T-helper 2 cell (primary cell): ENCODE measurements around the gene MEA1.
A peak's percentile ranks its signal among the peaks of the same experiment; 100 is the strongest.

Experiments used
- DNase-seq, 5 experiments: peaks; one replicate each; pipeline versions ENCODE4 v3.0.0 to v3.0.0-alpha.2; 2012 to 2022

MEA1 gene

GRCh38 chr6:43038727-43039126, 25.0 kb upstream of the MEA1 start:
- DNase-seq: no peak

GRCh38 chr6:43037706-43038105, 24.0 kb upstream of the MEA1 start:
- no peak for DNase-seq

- DNase-seq: no peak
Measured at GRCh38 chr6:43037197-43037596, 23.5 kb upstream of the MEA1 start.

- DNase-seq: no peak
Measured at GRCh38 chr6:43036712-43037111, 23.0 kb upstream of the MEA1 start.

GRCh38 chr6:43035495-43036194, 21.9 kb upstream of the MEA1 start:
- no peak for DNase-seq

GRCh38 chr6:43034190-43034525, 20.4 kb upstream of the MEA1 start:
- no peak for DNase-seq

GRCh38 chr6:43033496-43034189, 19.9 kb upstream of the MEA1 start:
- DNase-seq: no peak

GRCh38 chr6:43032326-43032725, 18.6 kb upstream of the MEA1 start:
- DNase-seq: no peak

GRCh38 chr6:43029120-43029519, 15.4 kb upstream of the MEA1 start:
- DNase-seq: no peak

GRCh38 chr6:43026365-43026764, 12.6 kb upstream of the MEA1 start:
- no peak for DNase-seq

- peak in 1 of 5 experiments; percentile 76 for DNase-seq
Measured at GRCh38 chr6:43024436-43024835, 10.7 kb upstream of the MEA1 start.

- DNase-seq: peak; percentile 25 to 68 (median 50)
Measured at GRCh38 chr6:43021270-43022047, 7.7 kb upstream of the MEA1 start, which contains the start of gene RRP36. TSS of gene RRP36 (plus strand) at chr6:43021623. CDS start at chr6:43021655, 32 bp downstream.

GRCh38 chr6:43020847-43021246, 7.1 kb upstream of the MEA1 start:
- no peak for DNase-seq

- DNase-seq: no peak
Measured at GRCh38 chr6:43020052-43020705, 6.4 kb upstream of the MEA1 start.

- no peak for DNase-seq
Measured at GRCh38 chr6:43019152-43019551, 5.4 kb upstream of the MEA1 start.

- DNase-seq: no peak
Measured at GRCh38 chr6:43016943-43017334, 3.2 kb upstream of the MEA1 start.

GRCh38 chr6:43016176-43016942, 2.6 kb upstream of the MEA1 start:
- DNase-seq: no peak

GRCh38 chr6:43014434-43014909, 726 bp upstream of the MEA1 start:
- no peak for DNase-seq

GRCh38 chr6:43013097-43013842, 476 bp downstream of the MEA1 start:
- DNase-seq: no peak

- DNase-seq: no peak
Measured at GRCh38 chr6:43012364-43012763, 1.4 kb downstream of the MEA1 start.

- no peak for DNase-seq
Measured at GRCh38 chr6:43011207-43011606, 2.5 kb downstream of the MEA1 start.
